ENCODE measurements around the gene IZUMO1R. TPM values are rescaled to one million over a fixed set of nuclear protein-coding genes. Genes with fewer than 3 reads are reported as not detected.

The IZUMO1R gene
- total and polyA plus RNA-seq, 2 donors (not counting 3 experiments of a cell fraction or from before 2014, with no cell fraction given) = not detected

DNA sequence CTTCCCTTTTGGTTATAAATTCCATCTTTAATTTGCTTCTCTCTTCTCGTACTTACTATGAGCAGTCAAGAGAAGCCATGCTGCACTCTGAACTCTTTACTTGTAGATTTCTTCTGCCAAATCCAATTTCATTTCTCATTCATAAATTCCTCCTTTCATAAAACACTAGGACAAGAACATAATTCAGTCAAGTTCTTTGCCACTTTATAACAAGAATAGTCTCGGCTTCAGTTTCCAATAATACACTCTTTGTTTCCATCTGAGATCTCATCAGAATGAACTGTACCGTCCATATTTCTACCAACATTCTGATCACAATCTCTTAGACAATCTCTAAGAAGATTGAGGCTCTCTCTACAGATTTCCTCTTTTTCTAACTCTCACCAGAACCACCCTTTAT is 25.1 kb downstream of the IZUMO1R start:
- BruUV-seq (replicated peaks) = no TSS peak
- dilution Hi-C loops (cut with MboI; ENCODE audit: extremely low pct_ligation_motif_present, low sequenced_read_pairs) (no loop called here), intact Hi-C loops (cut with micrococcal nuclease) (loop anchor here (5.0 to 10.0 kb wide), 2 partner anchors 85 to 407 kb away; no protein-coding TSS in a partner anchor)
- no peak overlapping the region for H3K4me3 ChIP-seq (replicated peaks in 1 of 3; ENCODE audit: insufficient read depth in 1 of 3, low read depth in 1 of 3, low read length in 3 of 3)
- POLR2A ChIA-PET = no interaction called here
- no peak overlapping the region for H3K9ac ChIP-seq (replicated peaks; ENCODE audit: extremely low read depth, insufficient read depth, low read length)
- CTCF ChIA-PET = no interaction called here
- no peak overlapping the region for H2AFZ ChIP-seq (ENCODE audit: low read depth, low read length)
- FAIRE-seq (no peak), DNase-seq (ENCODE audit: low read depth, low spot score) (no peak)
- H4K20me1 ChIP-seq (replicated peaks; ENCODE audit: control insufficient read depth, extremely low read depth, insufficient read depth, low read length) = no peaks in the 10 kb centered on the region
- H3K9me1 ChIP-seq (replicated peaks; ENCODE audit: control insufficient read depth, extremely low read depth, insufficient read depth, low read length) = no peaks in the 10 kb centered on the region
- TF ChIP-seq FOS (IDR thresholded peaks at IDR 0.05; ENCODE audit: borderline replicate concordance, insufficient read depth, low read length) (no peak), GATA2 (IDR thresholded peaks at IDR 0.05; ENCODE audit: insufficient read depth, insufficient read length, low read depth, low read length) (no peak), JUN (IDR thresholded peaks at IDR 0.05; ENCODE audit: borderline replicate concordance, insufficient read depth, insufficient read length, low read depth) (no peak), MAX (IDR thresholded peaks at IDR 0.05; ENCODE audit: insufficient read depth, insufficient read length) (no peak), POLR2A (IDR thresholded peaks at IDR 0.05; ENCODE audit: low read depth, low read length) (no peak), POLR2AphosphoS5 (IDR thresholded peaks at IDR 0.05; ENCODE audit: insufficient read depth, low read depth, low read length) (no peak)
- TF ChIP-seq, protein P1, sequence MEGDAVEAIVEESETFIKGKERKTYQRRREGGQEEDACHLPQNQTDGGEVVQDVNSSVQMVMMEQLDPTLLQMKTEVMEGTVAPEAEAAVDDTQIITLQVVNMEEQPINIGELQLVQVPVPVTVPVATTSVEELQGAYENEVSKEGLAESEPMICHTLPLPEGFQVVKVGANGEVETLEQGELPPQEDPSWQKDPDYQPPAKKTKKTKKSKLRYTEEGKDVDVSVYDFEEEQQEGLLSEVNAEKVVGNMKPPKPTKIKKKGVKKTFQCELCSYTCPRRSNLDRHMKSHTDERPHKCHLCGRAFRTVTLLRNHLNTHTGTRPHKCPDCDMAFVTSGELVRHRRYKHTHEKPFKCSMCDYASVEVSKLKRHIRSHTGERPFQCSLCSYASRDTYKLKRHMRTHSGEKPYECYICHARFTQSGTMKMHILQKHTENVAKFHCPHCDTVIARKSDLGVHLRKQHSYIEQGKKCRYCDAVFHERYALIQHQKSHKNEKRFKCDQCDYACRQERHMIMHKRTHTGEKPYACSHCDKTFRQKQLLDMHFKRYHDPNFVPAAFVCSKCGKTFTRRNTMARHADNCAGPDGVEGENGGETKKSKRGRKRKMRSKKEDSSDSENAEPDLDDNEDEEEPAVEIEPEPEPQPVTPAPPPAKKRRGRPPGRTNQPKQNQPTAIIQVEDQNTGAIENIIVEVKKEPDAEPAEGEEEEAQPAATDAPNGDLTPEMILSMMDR (IDR thresholded peaks at IDR 0.05; ENCODE audit: extremely low read depth in 1 of 2, insufficient read depth in 1 of 2, low read depth in 1 of 2, low read length in 2 of 2) = no peak
- H3K79me2 ChIP-seq (ENCODE audit: control insufficient read depth, insufficient read depth, low read length) = no peaks in the 10 kb centered on the region
- no peaks in the 10 kb centered on the region for H3K27me3 ChIP-seq (ENCODE audit: control insufficient read depth in 2 of 2, insufficient read depth in 2 of 2, low read length in 2 of 2)
- H3K27ac ChIP-seq (ENCODE audit: insufficient read depth, low read depth, low read length) = no peak overlapping the region
- no peaks in the 10 kb centered on the region for H3K4me1 ChIP-seq (ENCODE audit: control insufficient read depth, extremely low read depth, insufficient read depth, low read length)
- no peaks in the 10 kb centered on the region for H3K36me3 ChIP-seq (ENCODE audit: control insufficient read depth in 2 of 2, extremely low read depth in 1 of 2, insufficient read depth in 2 of 2, low read length in 2 of 2)
- H3K9me3 ChIP-seq (replicated peaks; ENCODE audit: control insufficient read depth, insufficient read depth, low read length) = no peaks in the 10 kb centered on the region
- H3K4me2 ChIP-seq (ENCODE audit: insufficient read depth, low read length) = no peak overlapping the region

Measured in endothelial cell of umbilical vein (primary cell).